Measurements from ENCODE around the gene SLC9A5. TPM values are rescaled to one million over a fixed set of nuclear protein-coding genes. Genes with fewer than 3 reads are reported as not detected.

The SLC9A5 gene
- 1 to 10 TPM in 5 of 12 donors, under 1 TPM in 5, not detected in 2; 0.54 to 1.9 (median 1.1) TPM for polyA plus RNA-seq (ENCODE audit: insufficient read length in 12 of 12)
- long read RNA-seq, donor 1 = 0 reads
- long read RNA-seq, donor 2 = 0 reads
- long read RNA-seq, donor 3 = 0 reads
- long read RNA-seq, donor 4 = 0 reads
- long read RNA-seq, donor 5 = 0 reads
- long read RNA-seq, donor 6 = 0 reads
- long read RNA-seq, donor 7 = 0 reads
- long read RNA-seq, donor 8 = 0 reads
- long read RNA-seq, donor 9 = 0 reads
- long read RNA-seq, donor 10 = 0 reads
- long read RNA-seq, donor 11 = 0 reads

GRCh38 chr16:67248401-67249177 lies at the start of gene SLC9A5:
Gene SLC9A5, plus strand, starts transcription at chr16:67248979. Its CDS starts 36 bp downstream, at chr16:67249015.
- no peak for DNase-seq

- DNase-seq = no peak
These were observed 49.6 kb upstream of the SLC9A5 start, which contains the start of gene ELMO3 for GRCh38 chr16:67199011-67199807. Gene ELMO3, plus strand, starts transcription at chr16:67199131. Its CDS starts 196 bp downstream, at chr16:67199327.

DNA sequence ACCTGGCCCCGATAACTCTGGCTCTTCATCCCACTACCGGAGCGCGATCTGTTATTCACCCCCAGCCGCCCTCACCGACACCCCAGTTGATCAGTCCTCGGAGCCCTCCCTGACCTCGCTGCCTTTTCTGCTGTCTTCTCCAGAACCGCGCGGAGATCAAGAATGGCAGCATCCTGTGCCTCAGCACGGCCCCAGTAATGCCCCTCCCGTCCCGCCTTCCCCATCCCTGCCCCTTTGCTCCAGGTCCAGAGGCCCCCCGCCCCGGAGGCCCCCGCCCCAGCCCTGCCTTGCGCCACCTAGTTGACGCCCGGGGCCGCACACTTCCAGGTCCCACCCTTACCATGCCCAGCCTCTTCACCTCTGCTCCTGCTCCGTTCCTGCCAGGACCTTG lies 49.0 kb upstream of the SLC9A5 start:
- DNase-seq = no peak

GRCh38 chr16:67200491-67200890 lies 48.3 kb upstream of the SLC9A5 start:
- DNase-seq = no peak

GRCh38 chr16:67201411-67202345 lies 47.1 kb upstream of the SLC9A5 start:
- DNase-seq = no peak

DNA sequence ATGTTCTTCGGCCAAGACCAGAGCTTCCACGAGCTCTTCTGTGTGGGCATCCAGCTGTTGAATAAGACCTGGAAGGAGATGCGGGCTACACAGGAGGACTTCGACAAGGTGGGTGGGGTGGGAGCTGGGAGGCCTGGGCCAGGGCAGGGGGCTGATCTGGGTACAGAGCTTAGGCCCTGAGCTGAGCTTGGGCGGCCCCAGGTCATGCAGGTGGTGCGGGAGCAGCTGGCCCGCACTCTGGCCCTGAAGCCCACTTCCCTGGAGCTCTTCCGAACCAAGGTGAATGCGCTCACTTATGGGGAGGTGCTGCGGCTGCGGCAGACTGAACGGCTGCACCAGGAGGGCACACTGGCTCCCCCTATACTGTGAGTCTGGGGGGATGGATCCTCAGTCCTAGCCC lies 46.4 kb upstream of the SLC9A5 start:
- DNase-seq = no peak

DNA sequence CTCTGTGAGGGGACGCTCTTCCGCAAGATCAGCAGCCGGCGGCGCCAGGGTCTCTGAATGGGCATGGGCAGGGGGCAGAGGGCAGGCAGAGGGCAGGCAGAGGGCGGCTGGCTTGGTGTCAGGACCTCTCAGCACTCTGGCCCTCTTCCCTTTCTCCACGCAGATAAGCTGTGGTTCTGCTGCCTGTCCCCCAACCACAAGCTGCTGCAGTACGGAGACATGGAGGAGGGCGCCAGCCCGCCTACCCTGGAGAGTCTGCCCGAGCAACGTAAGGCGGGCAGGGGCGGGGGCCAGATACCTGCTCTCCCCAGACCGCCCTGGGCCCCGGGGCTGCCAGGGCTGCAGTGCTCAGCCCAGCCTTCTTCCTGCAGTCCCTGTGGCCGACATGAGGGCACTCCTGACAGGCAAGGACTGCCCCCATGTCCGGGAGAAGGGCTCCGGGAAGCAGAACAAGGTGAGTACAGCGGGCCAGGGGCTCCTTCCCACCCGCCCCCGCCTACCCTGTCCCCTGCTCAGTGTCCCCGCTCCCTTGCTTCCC lies 45.8 kb upstream of the SLC9A5 start:
- DNase-seq = no peak

GRCh38 chr16:67204076-67204475 lies 44.7 kb upstream of the SLC9A5 start:
- no peak for DNase-seq

DNA sequence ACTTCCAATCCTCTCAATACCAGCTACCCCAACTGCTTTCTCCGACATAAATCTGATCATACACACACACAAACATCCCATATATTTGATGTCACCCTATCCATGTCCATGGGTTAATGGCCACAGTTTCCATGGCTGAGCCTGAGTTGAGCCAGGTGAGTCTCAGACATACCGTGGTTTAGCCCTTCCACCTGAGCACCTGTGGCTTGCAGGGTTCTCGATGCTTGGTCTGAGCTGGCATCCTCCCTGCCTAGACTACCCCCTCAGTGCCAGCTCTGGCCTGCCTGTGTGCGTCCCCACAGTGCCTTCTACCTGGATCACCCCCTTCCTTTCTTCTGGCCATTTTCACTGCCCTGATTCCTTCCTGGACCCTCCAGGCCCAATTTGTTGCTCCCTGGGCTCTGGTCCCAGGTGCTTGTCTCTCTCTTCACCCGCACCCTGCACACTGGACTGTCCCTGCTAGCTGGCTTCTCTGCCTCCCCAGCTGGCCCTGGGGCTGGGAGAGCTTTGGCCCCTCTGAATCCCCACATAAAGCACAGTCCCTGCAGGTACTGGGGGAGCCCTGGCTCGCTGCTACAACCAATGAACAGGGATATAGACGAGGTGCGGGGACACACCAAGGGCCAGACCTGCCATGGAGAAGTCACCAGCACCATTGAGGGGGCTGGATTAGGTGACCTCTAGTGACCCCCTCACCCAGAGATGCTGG lies 42.5 kb upstream of the SLC9A5 start:
- DNase-seq = no peak

DNA sequence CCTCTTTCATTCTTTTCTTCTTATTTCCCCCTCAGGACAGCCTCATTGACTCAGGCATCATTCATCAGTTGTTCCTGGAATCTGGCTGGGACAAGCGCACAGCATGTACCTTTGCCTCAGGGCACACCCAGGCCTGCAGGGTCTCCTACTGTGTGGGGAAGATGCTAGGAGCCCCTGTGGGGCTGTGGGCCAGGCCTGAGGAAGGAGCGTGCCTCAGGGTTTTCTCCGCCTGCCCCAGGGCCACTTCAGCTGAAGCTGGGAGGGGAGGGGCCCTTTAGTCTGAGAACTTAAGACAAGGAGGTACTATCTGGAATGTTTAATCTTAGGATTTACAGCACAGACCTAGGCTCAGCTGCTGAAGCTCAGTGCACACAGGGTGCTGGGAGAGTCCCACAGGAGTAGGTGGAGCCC lies 41.9 kb upstream of the SLC9A5 start:
- DNase-seq = no peak

GRCh38 chr16:67207249-67208091 lies 41.3 kb upstream of the SLC9A5 start:
- DNase-seq = no peak

- DNase-seq = no peak
These were observed 40.5 kb upstream of the SLC9A5 start for GRCh38 chr16:67208154-67208896.

DNA sequence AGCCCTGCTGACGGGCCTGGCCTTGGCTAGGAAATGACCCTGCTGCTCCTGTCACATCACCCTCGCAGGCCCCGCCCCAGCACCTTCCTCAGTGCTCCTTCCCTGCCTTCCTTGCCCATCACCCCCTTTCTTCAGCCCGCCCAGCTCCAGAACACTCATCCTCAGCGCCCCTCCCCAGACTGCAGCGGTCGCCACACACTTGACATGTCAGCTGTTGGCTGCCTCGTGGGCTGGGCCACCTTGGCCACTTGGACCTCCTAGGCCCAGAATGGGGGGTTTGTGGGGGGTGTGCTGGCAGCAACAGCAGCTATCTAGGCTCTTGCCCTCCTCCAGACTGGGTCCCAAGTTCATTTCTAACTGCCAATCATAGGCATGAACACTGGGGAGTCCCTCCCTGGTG lies 39.2 kb upstream of the SLC9A5 start:
- DNase-seq = no peak

DNA sequence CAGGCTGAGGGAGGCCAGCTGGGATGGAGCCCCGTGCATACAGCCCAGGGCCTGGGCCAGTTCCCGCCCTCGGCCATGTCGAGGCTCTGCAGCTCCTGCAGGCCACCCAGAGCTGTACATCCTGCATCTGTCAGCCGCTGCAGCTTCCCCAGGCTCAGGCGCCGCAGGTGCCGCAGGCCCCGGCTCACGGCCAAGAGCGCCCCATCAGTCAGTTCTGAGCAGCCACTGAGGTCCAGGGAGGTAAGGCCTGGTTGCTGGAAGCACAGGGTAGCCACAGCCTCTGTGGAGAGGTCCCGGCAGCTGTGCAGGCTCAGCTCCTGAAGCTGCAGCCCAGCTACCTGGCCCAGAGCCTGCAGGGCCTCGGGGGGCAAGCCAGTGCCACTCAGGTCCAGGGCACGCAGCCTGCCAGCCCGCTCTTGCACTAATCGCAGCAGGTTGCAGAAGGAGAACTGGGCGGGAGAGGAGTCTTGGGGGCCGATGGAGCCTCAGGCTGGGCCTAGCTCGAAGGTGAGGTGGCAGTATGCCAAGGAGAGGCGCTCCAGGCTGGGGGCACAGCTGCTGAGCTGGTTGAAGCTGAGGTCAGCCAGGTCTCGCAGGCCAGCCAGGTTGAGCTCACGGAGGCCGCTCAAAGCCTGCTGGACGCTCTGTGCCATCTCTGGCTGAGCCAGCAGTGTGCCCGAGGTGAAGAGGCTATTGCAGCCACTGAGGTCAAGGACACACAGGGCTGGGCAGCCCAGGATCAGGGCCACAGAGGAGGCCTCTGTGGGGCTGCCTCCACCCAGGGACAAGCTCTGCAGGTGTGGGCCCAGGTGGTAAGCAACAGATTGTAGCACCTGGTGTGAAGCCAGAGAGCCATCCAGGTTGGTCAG lies 38.5 kb upstream of the SLC9A5 start:
- DNase-seq = no peak

- DNase-seq = no peak
These were observed 37.1 kb upstream of the SLC9A5 start for GRCh38 chr16:67211674-67212073.

- no peak for DNase-seq
These were observed 36.0 kb upstream of the SLC9A5 start for GRCh38 chr16:67212766-67213165.

- no peak for DNase-seq
These were observed 35.4 kb upstream of the SLC9A5 start for GRCh38 chr16:67213197-67214019.

Data from muscle of arm (tissue), 14 donors.